HG03045 (cell line): ENCODE measurements around the gene RAB6A.

Experiments used
- ATAC-seq: cut with Tn5 transposase; IDR thresholded peaks from one replicate; pipeline ENCODE4 v1.9.1; 2021; ENCODE audit warnings: mild to moderate bottlenecking, moderate library complexity; ENCODE audit not compliant: unreplicated experiment

The RAB6A gene

GRCh38 chr11:73633999-73634398 is 126.9 kb downstream of the RAB6A start:
- ATAC-seq = no peak

- no peak for ATAC-seq
Observed at GRCh38 chr11:73632996-73633395, 127.9 kb downstream of the RAB6A start.

- no peak for ATAC-seq
Observed at GRCh38 chr11:73629907-73630306, 131.0 kb downstream of the RAB6A start.

- ATAC-seq = no peak
Observed at GRCh38 chr11:73625696-73626318, 135.1 kb downstream of the RAB6A start.
